Uterus (tissue), 4 donors: Measurements from ENCODE around the gene KRTAP5-2. TPM values are rescaled to one million over a fixed set of nuclear protein-coding genes. Genes with fewer than 3 reads are reported as not detected.

Source experiments
- DNase-seq, 2 donors: peaks; one replicate each; pipeline ENCODE4 v3.0.0-alpha.2; 2019 to 2020
- H3K27ac ChIP-seq, 2 donors: fragments of 200-600 bp; sonication (generic); 1 replicate in 1 of 2; 2 replicates in 1 of 2; pipeline ENCODE4 v1.5.1; 2016 to 2018
- H3K27me3 ChIP-seq, 2 donors: fragments of 200-600 bp; sonication (generic); one replicate each; pipeline ENCODE4 v1.5.1; 2018 to 2019; ENCODE audit warnings: control low read depth in 1 of 2
- H3K36me3 ChIP-seq, 2 donors: fragments of 200-600 bp; sonication (generic); one replicate each; pipeline ENCODE4 v1.5.1; 2019; ENCODE audit warnings: control low read depth in 1 of 2
- H3K4me1 ChIP-seq, 2 donors: fragments of 200-600 bp; sonication (generic); one replicate each; pipeline ENCODE4 v1.5.1; 2018 to 2019; ENCODE audit warnings: control low read depth in 1 of 2
- H3K4me3 ChIP-seq, 2 donors: fragments of 200-600 bp; sonication (generic); 1 replicate in 1 of 2; 2 replicates in 1 of 2; pipeline ENCODE4 v1.5.1; 2018 to 2019; ENCODE audit warnings: mild to moderate bottlenecking in 1 of 2
- H3K9me3 ChIP-seq, 2 donors: fragments of 200-600 bp; sonication (generic); one replicate each; pipeline ENCODE4 v1.5.1; 2019; ENCODE audit warnings: control low read depth in 1 of 2
- POLR2A ChIP-seq, 2 donors: fragments of 450-650 bp; IDR thresholded peaks; one replicate each; pipeline ENCODE4 v1.6.1; 2016; ENCODE audit warnings: antibody characterized with exemption in 2 of 2, mild to moderate bottlenecking in 1 of 2, moderate library complexity in 1 of 2
- intact Hi-C: fragments of 100-400 bp; cut with DNase I; formaldehyde crosslinking; loops from one replicate; pipeline ENCODE4 v1.15.1; 2023; ENCODE audit warnings: low total_unique reads
- total RNA-seq, 4 donors: library from RNA; depleted of rRNA in 3 of 4; stranded (reverse); fragments of >200 nt in 3 of 4; gene quantifications; one replicate each; pipeline versions ENCODE4 v1.1.0 to v1.2.4, GENCODE V29; 2014 to 2023
- TF ChIP-seq, protein P1 (sequence below), 4 experiments: fragments of 200-600 bp in 2 of 4; fragments of 450-650 bp in 2 of 4; sonication (generic) in 2 of 4; IDR thresholded peaks; one replicate each; pipeline ENCODE4 v1.5.1; 2016 to 2019; ENCODE audit warnings: antibody characterized with exemption in 4 of 4, mild to moderate bottlenecking in 2 of 4, moderate library complexity in 1 of 4
- donor health status: DM: yes; HTN: yes; CAD: no.

Gene KRTAP5-2
- total RNA-seq, 4 donors from 2014 or later = not detected

DNA sequence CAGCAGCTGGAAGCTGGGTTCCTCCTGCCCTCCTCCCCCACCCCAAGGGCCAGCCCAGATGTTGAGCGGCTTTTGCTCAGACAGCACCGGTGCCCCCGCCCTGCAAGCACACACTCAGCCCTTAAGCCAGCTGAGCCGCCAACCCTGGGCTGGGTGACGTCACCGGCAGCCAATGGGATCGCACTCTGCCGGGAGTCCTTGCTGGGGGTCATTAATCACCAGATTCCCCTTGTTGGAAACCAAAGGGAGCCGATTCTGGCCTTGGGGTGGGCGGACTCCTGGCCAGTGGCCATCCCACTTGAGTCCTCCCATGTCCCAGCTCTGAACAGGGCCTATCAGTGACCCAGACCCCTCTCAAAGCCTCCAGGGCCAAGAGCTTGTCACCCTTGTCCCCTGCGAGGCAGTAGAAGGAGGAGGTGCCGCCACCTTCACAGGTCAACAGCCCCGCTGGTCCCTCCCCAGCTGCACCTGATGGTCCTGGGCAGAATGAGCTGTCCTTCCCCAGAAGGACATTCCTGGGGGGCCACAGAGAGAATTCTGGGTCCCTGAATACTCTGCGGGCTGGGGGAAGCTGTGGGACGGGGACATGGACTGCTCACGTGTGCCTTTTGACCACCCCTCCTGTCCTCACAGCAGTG, 33.4 kb downstream of the KRTAP5-2 start:
- intact Hi-C loops = no loop called here
- H3K4me1 ChIP-seq = peaks cover 0 to 12% of the 10 kb centered on the region in 2 donors
- peak overlapping the region; percentile 66 for H3K27ac ChIP-seq
- no peak overlapping the region for H3K4me3 ChIP-seq
- no peaks in the 10 kb centered on the region for H3K9me3 ChIP-seq
- DNase-seq = peak; percentile 78 to 85
- H3K27me3 ChIP-seq = no peaks in the 10 kb centered on the region
- H3K36me3 ChIP-seq = no peaks in the 10 kb centered on the region
- peak in 1 of 2 donors; percentile 14 for TF ChIP-seq POLR2A (IDR thresholded peaks at IDR 0.05)
- TF ChIP-seq, protein P1, sequence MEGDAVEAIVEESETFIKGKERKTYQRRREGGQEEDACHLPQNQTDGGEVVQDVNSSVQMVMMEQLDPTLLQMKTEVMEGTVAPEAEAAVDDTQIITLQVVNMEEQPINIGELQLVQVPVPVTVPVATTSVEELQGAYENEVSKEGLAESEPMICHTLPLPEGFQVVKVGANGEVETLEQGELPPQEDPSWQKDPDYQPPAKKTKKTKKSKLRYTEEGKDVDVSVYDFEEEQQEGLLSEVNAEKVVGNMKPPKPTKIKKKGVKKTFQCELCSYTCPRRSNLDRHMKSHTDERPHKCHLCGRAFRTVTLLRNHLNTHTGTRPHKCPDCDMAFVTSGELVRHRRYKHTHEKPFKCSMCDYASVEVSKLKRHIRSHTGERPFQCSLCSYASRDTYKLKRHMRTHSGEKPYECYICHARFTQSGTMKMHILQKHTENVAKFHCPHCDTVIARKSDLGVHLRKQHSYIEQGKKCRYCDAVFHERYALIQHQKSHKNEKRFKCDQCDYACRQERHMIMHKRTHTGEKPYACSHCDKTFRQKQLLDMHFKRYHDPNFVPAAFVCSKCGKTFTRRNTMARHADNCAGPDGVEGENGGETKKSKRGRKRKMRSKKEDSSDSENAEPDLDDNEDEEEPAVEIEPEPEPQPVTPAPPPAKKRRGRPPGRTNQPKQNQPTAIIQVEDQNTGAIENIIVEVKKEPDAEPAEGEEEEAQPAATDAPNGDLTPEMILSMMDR (IDR thresholded peaks at IDR 0.05) = no peak

DNA sequence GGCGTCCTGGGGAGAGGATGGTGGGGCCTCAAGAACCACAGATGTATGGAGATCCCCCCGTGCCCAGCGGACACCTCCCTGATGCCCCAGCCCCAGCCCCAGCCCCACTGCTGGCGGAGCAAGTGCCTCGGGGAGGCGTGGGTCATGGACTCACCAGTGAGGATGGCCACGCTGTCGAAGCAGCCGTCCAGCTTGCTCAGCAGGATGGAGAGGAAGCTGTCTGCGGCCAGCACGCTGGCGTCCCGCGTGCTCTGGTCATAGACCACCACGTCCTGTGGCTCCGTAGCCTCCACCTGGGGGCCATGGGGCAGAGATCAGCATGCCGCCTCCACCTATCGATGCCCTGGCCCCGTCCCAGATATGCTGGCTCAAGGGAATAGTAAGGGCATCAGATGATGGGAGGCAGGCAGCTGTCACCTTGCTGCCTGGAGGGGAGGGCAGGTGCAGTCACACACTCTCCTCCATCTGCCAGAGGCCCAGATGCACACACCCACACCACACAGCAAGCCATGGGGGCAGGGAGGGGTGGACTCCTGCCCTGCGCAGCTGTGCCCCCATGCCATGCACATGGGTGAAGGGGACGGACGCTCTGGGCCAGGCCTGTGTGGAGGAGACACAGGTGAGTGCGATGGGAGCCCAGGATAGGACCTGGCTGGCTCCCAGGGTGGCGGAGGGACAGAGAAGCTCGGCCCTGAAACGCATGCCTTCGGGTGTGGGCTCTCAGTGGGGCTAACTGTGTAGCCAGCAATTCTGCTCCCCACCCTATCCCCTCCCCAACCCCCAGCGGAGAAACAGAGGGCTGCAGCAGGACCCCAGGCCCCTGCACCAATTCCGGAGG, 34.2 kb downstream of the KRTAP5-2 start:
- no peaks in the 10 kb centered on the region for H3K9me3 ChIP-seq
- peak overlapping the region; percentile 66 for H3K27ac ChIP-seq
- intact Hi-C loops = no loop called here
- no peaks in the 10 kb centered on the region for H3K36me3 ChIP-seq
- TF ChIP-seq POLR2A (IDR thresholded peaks at IDR 0.05) = no peak
- TF ChIP-seq, protein P1 (IDR thresholded peaks at IDR 0.05) = no peak
- no peak overlapping the region for H3K4me3 ChIP-seq
- no peaks in the 10 kb centered on the region for H3K27me3 ChIP-seq
- DNase-seq = no peak
- peaks cover 0 to 12% of the 10 kb centered on the region in 2 donors for H3K4me1 ChIP-seq

DNA sequence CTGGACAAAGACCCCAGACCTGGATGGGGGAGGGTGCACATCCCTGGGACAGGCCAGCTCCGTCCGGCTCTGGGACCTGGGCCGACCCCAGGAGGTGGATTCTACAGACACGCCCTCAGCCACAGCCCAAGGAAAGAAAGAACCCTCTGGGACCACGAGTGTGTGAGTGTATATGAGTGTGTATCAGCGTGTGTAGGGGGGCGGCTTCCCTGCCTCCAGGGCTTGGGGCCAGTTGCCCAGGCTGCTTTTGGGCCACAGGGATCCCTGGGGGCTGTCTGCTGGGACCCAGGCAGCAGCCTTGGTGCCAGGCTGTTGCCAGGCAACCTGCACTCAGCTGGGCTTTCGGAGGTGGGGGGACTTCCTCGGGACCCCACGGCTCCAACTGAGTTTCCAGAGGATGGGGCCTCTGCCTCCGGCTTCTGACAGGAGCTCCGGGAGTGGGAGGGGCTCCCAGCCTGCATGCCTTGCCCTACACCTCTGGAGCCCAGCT, 34.9 kb downstream of the KRTAP5-2 start:
- H3K9me3 ChIP-seq = no peaks in the 10 kb centered on the region
- no peaks in the 10 kb centered on the region for H3K27me3 ChIP-seq
- DNase-seq = no peak
- no peak overlapping the region for H3K4me3 ChIP-seq
- intact Hi-C loops = no loop called here
- H3K27ac ChIP-seq = no peak overlapping the region
- H3K4me1 ChIP-seq = peaks cover 0 to 11% of the 10 kb centered on the region in 2 donors
- TF ChIP-seq, protein P1 (IDR thresholded peaks at IDR 0.05) = no peak
- TF ChIP-seq POLR2A (IDR thresholded peaks at IDR 0.05) = no peak
- H3K36me3 ChIP-seq = no peaks in the 10 kb centered on the region

DNA sequence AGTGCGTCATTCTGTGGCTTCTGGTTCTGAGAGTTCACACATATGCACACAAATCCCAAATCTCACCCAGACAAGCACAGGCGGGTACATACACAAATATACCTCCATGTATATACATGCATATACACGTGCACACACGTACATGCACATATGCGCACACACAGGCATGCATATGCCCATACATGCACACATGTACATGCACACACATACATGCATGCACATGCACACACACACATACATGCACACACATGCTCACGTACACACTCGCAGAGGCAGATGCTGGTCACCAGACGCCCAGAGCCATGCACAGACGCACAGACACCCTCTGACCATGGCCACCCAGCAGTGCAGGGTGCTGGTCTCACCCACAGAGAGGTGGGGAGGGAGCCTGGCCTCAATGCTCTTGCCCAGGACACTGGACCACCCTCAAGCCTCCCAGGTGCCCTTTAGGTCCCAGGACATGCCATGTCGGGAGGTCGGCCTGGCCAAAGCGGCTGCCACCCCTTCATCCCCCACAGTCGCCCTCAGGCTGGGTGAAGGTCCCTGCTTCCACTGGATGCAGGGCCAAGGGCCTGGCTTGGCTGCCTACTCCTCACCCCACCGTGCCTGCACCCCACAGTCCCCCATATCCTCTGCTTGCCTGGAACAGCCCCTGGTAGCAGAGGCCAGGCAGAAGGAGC, 35.5 kb downstream of the KRTAP5-2 start:
- intact Hi-C loops = no loop called here
- H3K4me1 ChIP-seq = peaks cover 0 to 11% of the 10 kb centered on the region in 2 donors
- no peak overlapping the region for H3K27ac ChIP-seq
- H3K9me3 ChIP-seq = no peaks in the 10 kb centered on the region
- no peak for TF ChIP-seq POLR2A (IDR thresholded peaks at IDR 0.05)
- TF ChIP-seq, protein P1 (IDR thresholded peaks at IDR 0.05) = no peak
- no peaks in the 10 kb centered on the region for H3K36me3 ChIP-seq
- no peak for DNase-seq
- H3K4me3 ChIP-seq = no peak overlapping the region
- no peaks in the 10 kb centered on the region for H3K27me3 ChIP-seq
